Left colon (tissue), 2 donors: ENCODE results near the gene WDR48. TPM values are rescaled to one million over a fixed set of nuclear protein-coding genes. Genes with fewer than 3 reads are reported as not detected.
A peak's percentile ranks its signal among the peaks of the same experiment; 100 is the strongest.

ENCODE experiments used
- ATAC-seq: fragments of 200-7000 bp; cut with Tn5 transposase; one replicate; pipeline ENCODE4 v1.9.1; 2020; ENCODE audit warnings: mild to moderate bottlenecking, moderate library complexity
- DNase-seq, 2 donors: peaks; one replicate each; pipeline ENCODE4 v3.0.0-alpha.2; 2020
- intact Hi-C, 2 donors: fragments of 100-400 bp; cut with DNase I in 1 of 2; cut with micrococcal nuclease in 1 of 2; formaldehyde crosslinking; loops; one replicate each; pipeline versions ENCODE4 v1.11.2 to v1.14.0; 2022; cut with DNase I, micrococcal nuclease
- microRNA-seq, 2 donors: library from miRNA; unstranded; fragments of <30 nt; microRNA quantifications; one replicate each; pipeline versions ENCODE4 v1.1.0 to v1.2.0, GENCODE V29; 2020
- total RNA-seq, 2 donors: library from RNA; stranded (reverse); fragmentation: NEBNext Ultra II Directional; extraction: Animal tissue kit (Norgen Biotek cat#: 25700); gene quantifications; one replicate each; pipeline ENCODE4 v1.2.1, GENCODE V29; 2021
- donor health status: DM: no; HTN: no; CAD: no.
- donor health status: DM: yes; HTN: yes; CAD: no.

The WDR48 gene
- total RNA-seq, 2 donors from 2014 or later: 21.6 to 32.9 TPM

DNA sequence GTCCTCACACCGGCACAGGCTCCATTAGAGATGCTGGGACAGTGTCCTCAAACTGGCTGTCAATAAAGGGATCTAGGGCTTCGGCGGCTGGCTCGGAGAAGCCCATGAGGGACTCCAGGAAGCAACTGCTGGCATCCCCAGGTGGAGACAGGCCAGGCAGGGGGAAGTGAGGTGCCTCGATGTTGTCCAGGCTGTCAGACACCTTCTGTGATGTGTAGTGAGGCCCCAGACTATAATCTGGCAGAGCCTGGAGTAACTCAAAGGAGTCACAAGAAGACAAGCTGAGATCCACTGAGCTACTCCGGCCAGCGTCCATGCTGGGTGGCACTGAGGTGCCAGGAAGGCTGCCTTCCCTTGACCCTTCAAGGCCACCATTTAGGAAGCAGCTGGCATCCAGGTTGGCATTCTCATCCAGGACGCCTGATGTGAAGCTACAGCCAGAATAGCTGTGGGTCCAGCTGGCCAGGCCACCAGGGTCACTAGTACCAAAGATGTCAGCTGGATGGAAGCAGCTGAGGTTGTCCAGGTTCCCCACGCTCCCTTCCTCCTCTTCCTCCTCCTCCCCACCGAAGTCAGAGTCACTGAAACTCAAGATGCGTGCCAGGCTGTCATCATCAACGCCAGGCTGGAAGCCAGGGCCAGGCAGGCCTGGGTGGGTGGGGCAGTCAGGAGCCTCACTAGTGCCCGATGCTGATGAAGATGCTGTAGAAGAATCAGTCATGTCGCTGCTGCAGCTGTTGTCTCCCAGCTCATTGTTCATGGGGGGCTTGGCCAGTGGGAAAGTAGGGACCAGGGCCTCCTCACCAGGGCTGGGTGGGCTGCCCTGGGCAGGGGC is 91.5 kb downstream of the WDR48 start:
- peak in 1 of 2 donors; percentile 24 for DNase-seq
- intact Hi-C loops: no loop called here
- ATAC-seq: no peak

GRCh38 chr3:39144095-39144747 is 92.4 kb downstream of the WDR48 start:
- DNase-seq (no peak), ATAC-seq (no peak)
- intact Hi-C loops: no loop called here

GRCh38 chr3:39144748-39145380 is 93.0 kb downstream of the WDR48 start:
- ATAC-seq (no peak), DNase-seq (peak in 1 of 2 donors; percentile 26)
- intact Hi-C loops: no loop called here

DNA sequence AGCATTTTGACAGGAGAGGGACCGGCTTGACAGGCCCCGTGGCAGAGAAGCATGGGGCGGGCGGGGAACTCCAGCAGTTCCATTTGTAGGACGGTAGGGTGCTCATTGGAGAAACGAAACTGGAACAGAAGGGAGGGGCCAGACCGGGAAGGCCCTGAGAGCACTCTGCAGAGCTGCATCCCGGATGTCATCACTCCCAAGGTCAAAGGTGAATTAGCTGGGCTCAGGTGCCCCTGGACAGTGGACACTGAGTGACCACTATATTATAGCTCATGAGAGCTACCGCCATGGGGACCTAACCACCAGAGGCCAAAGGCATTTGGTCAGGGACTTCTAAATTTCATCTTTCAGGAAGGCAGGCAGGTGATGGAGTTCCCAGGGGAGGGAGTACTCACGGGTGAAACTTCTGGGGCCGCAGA is 94.3 kb downstream of the WDR48 start:
- peak; percentile 74 to 86 for DNase-seq
- ATAC-seq: peak; percentile 54
- intact Hi-C loops: no loop called here

Small RNA genes within 50 kb of the gene (microRNA-seq; reads per million reads assigned to microRNA genes)
- 0 to 1.4 reads per million in 2 donors for gene MIR6822

Other genes with a start within 250 kb of the WDR48 start
- not detected for gene SCN10A, start 235.8 kb upstream of the WDR48 start, total RNA-seq
- gene SCN11A, start 72 bp upstream of the WDR48 start, total RNA-seq: under 1 TPM; 0.12 to 0.61 TPM
- 100 to 1,000 TPM in 1 of 2 donors, 10 to 100 TPM in 1; 86.8 to 106 TPM for gene GORASP1, start 55.6 kb downstream of the WDR48 start, total RNA-seq
- gene TTC21A, start 55.7 kb downstream of the WDR48 start, total RNA-seq: 1 to 10 TPM; 4.5 to 8.3 TPM
- gene CSRNP1, start 101.6 kb downstream of the WDR48 start, total RNA-seq: 10 to 100 TPM; 19.2 to 33.7 TPM
- gene XIRP1, start 140.6 kb downstream of the WDR48 start, total RNA-seq: not detected
- under 1 TPM; 0.24 to 0.59 TPM for gene CX3CR1, start 228.0 kb downstream of the WDR48 start, total RNA-seq